HCT116 (cell line): Measurements from ENCODE around the gene NOL9. TPM values are rescaled to one million over a fixed set of nuclear protein-coding genes. Genes with fewer than 3 reads are reported as not detected.

Experiments used
- ATAC-seq: fragments of 200-7000 bp; cut with Tn5 transposase; 2 replicates; pipeline ENCODE4 v1.9.1; 2020; ENCODE audit warnings: mild to moderate bottlenecking, moderate library complexity
- BruUV-seq: library from RNA; stranded (reverse); fragments of 400-500 nt; replicated peaks from 2 replicates; lab custom pipeline; 2021; lab: Mats Ljungman, UMichigan
- CTCF ChIA-PET: fragments of 300-600 bp; sonication (Branson Sonifier 250); formaldehyde crosslinking; loops from one replicate; lab custom pipeline; 2021; ENCODE audit warnings: antibody characterized with exemption; lab: Charles Lee
- POLR2A ChIA-PET: fragments of 300-600, 350-600 bp; sonication (Branson Sonifier 250); formaldehyde crosslinking; loops from one replicate; lab custom pipeline; 2021; ENCODE audit warnings: antibody characterized with exemption; lab: Charles Lee
- RAD21 ChIA-PET, 2 experiments: fragments of 300-600 bp; sonication (Branson Sonifier 250); formaldehyde crosslinking; loops; one replicate each; lab custom pipeline; 2023; ENCODE audit warnings: low total read pairs in 2 of 2; ENCODE audit not compliant: uncharacterized antibody in 2 of 2, unreplicated experiment in 2 of 2, low non-redundant PET in 1 of 2; lab: Charles Lee
- DNase-seq: peaks from one replicate; pipeline ENCODE4 v3.0.0-alpha.2; 2010; ENCODE audit warnings: low read depth, low spot score
- H2AFZ ChIP-seq: fragments of 200-600 bp; shearing (Covaris generic), sonication (generic); 2 replicates; pipeline ENCODE4 v1.6.1; 2017; ENCODE audit warnings: low read depth, mixed run types, mixed read lengths, antibody characterized with exemption, low read length; ENCODE audit not compliant: poor library complexity, severe bottlenecking
- H3K27ac ChIP-seq: 2 replicates; pipeline ENCODE4 v1.5.1; 2012; ENCODE audit warnings: low read depth, low read length
- H3K27me3 ChIP-seq: fragments of 200-600 bp; sonication (generic); 2 replicates; pipeline ENCODE4 v1.6.1; 2016; ENCODE audit warnings: mixed run types, low read length, mixed read lengths; ENCODE audit not compliant: insufficient read depth
- H3K36me3 ChIP-seq, 2 experiments: fragments of 200-500 bp in 1 of 2; fragments of 200-600 bp in 1 of 2; sonication (Bioruptor generic) in 1 of 2; sonication (generic) in 1 of 2; 2 replicates each; pipeline versions ENCODE4 v1.5.1 to v1.6.1; 2014 to 2016; ENCODE audit warnings: low read length in 2 of 2, inconsistent platforms in 1 of 2, mixed read lengths in 1 of 2, mixed run types in 1 of 2; ENCODE audit not compliant: insufficient read depth in 2 of 2, control insufficient read depth in 1 of 2
- H3K4me1 ChIP-seq, 2 experiments: fragments of 200-600 bp in 1 of 2; sonication (generic) in 1 of 2; 2 replicates each; pipeline versions ENCODE4 v1.5.1 to v1.6.1; 2012 to 2017; ENCODE audit warnings: low read length in 2 of 2, inconsistent platforms in 1 of 2, mild to moderate bottlenecking in 1 of 2, mixed read lengths in 1 of 2, mixed run types in 1 of 2, moderate library complexity in 1 of 2; ENCODE audit not compliant: insufficient read depth in 2 of 2, control insufficient read depth in 1 of 2
- H3K4me2 ChIP-seq: fragments of 200-600 bp; sonication (generic); 2 replicates; pipeline ENCODE4 v1.6.1; 2017; ENCODE audit warnings: mixed run types, low read length, mixed read lengths
- H3K4me3 ChIP-seq, 2 experiments: fragments of 200-600 bp in 1 of 2; sonication (generic) in 1 of 2; replicated peaks in 1 of 2; 2 replicates each; pipeline ENCODE4 v1.5.1; 2011 to 2016; ENCODE audit warnings: low read length in 2 of 2, control low read depth in 1 of 2, low read depth in 1 of 2, mild to moderate bottlenecking in 1 of 2, mixed read lengths in 1 of 2, mixed run types in 1 of 2
- H3K79me2 ChIP-seq: fragments of 200-600 bp; sonication (generic); 2 replicates; pipeline ENCODE4 v1.6.1; 2017; ENCODE audit warnings: mild to moderate bottlenecking, mixed run types, low read length, moderate library complexity, mixed read lengths; ENCODE audit not compliant: insufficient read depth
- H3K9ac ChIP-seq: fragments of 200-600 bp; sonication (generic); 2 replicates; pipeline ENCODE4 v1.6.1; 2016; ENCODE audit warnings: low read length, mixed read lengths
- H3K9me2 ChIP-seq: fragments of 200-600 bp; sonication (generic), shearing (Covaris generic); 2 replicates; pipeline ENCODE4 v1.6.1; 2017; ENCODE audit warnings: mixed run types, mild to moderate bottlenecking, moderate library complexity; ENCODE audit not compliant: insufficient read depth
- H3K9me3 ChIP-seq, 2 experiments: fragments of 200-500 bp in 1 of 2; fragments of 200-600 bp in 1 of 2; sonication (Bioruptor generic) in 1 of 2; sonication (generic) in 1 of 2; 2 replicates each; pipeline ENCODE4 v1.6.1; 2014 to 2017; ENCODE audit warnings: low read length in 2 of 2, mixed read lengths in 2 of 2, inconsistent platforms in 1 of 2, low read depth in 1 of 2, mild to moderate bottlenecking in 1 of 2, mixed run types in 1 of 2, moderate library complexity in 1 of 2; ENCODE audit not compliant: control insufficient read depth in 1 of 2, insufficient read depth in 1 of 2
- H4K20me1 ChIP-seq: fragments of 200-600 bp; sonication (generic), shearing (Covaris generic); 2 replicates; pipeline ENCODE4 v1.6.1; 2017; ENCODE audit warnings: mixed run types, mild to moderate bottlenecking, moderate library complexity; ENCODE audit not compliant: insufficient read depth
- ATF3 ChIP-seq: IDR thresholded peaks from 2 replicates; pipeline ENCODE4 v1.6.1; 2012
- CBX3 ChIP-seq: IDR thresholded peaks from 2 replicates; pipeline ENCODE4 v1.6.1; 2012; ENCODE audit warnings: low read depth
- POLR2A ChIP-seq: IDR thresholded peaks from 2 replicates; pipeline ENCODE4 v1.7.0; 2011; ENCODE audit warnings: borderline replicate concordance; ENCODE audit not compliant: insufficient read depth, insufficient read length; ENCODE audit errors: extremely low read depth
- POLR2AphosphoS5 ChIP-seq: IDR thresholded peaks from 2 replicates; pipeline ENCODE4 v1.6.1; 2011; ENCODE audit warnings: mild to moderate bottlenecking, low read depth, low read length, moderate library complexity
- SP1 ChIP-seq: IDR thresholded peaks from 2 replicates; pipeline ENCODE4 v1.6.1; 2012; ENCODE audit warnings: low read depth
- TCF7L2 ChIP-seq: IDR thresholded peaks from 2 replicates; pipeline ENCODE4 v1.7.0; 2011; ENCODE audit warnings: borderline replicate concordance, inconsistent platforms; ENCODE audit not compliant: insufficient read depth, insufficient read length; ENCODE audit errors: extremely low read depth
- YY1 ChIP-seq: IDR thresholded peaks from 2 replicates; pipeline ENCODE4 v1.6.1; 2011; ENCODE audit warnings: low read length, low read depth, moderate library complexity, mild to moderate bottlenecking; ENCODE audit not compliant: insufficient replicate concordance; ENCODE audit errors: extremely low read depth
- ZFX ChIP-seq: fragments of 450-650 bp; IDR thresholded peaks from 2 replicates; pipeline ENCODE4 v1.6.1; 2017
- ZNF274 ChIP-seq: fragments of 200-500 bp; sonication (Bioruptor generic); IDR thresholded peaks from 2 replicates; pipeline ENCODE4 v1.6.1; 2014; ENCODE audit warnings: mild to moderate bottlenecking, low read depth, low read length, inconsistent platforms
- intact Hi-C: fragments of 100-400 bp; cut with micrococcal nuclease; formaldehyde crosslinking; loops from 2 replicates; pipeline ENCODE4 v1.10.0; 2022
- total RNA-seq: library from RNA; stranded (reverse); gene quantifications from one replicate; pipeline ENCODE4 v1.2.1, GENCODE V29; 2021; ENCODE audit not compliant: unreplicated experiment

NOL9 gene
- total RNA-seq, 1 experiment from 2014 or later, result 46.4 TPM

DNA sequence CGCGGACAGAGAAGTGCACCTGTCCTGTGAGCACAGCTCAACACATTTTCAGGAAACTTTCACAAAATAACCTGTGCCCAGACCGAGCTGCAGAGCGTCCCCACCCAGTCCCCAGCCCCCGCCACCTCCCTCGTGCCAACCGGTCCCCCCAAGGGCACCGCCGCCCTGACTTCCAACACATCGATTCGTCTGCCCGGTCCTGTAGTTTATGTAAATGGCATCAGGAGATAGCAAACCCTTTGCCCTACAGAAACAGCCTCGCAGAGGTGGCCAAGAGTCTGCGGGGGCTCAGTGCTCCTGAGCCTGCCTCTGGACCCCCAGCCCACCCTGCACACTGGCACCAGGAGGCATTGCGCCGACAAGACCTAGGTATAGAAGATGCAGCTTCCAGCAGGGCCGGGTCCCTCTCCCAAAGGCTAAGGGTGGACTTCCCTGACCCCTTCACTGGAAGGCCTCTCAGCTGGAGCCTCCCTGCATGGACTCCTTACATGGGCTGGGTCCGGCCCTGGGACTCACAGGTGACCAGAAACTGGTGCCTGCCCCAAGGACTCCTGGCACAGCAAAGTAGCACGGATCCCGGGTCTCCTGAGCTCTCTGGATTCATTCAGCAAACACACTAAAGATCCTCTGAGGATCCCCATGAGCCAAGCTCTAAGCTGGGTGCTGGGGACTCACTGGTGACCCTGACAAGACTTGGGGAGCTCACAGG lies 56.3 kb downstream of the NOL9 start:
- ChIA-PET POLR2A (no interaction called here), CTCF (interaction anchor here (1.3 to 1.5 kb wide), 2 partner anchors 8 to 12 kb away, joined by 4 to 5 read pairs; no protein-coding TSS in a partner anchor), RAD21 (no interaction called here)
- peaks cover 18 to 40% of the 10 kb centered on the region in 2 experiments for H3K4me1 ChIP-seq
- peak overlapping the region; percentile 60 for H3K9ac ChIP-seq
- H3K27me3 ChIP-seq, result no peaks in the 10 kb centered on the region
- no peak overlapping the region for H2AFZ ChIP-seq
- no peak for TF ChIP-seq TCF7L2
- no peak for TF ChIP-seq ZNF274
- no peak for TF ChIP-seq ZFX
- TF ChIP-seq CBX3, result no peak
- TF ChIP-seq YY1, result no peak
- no peak for TF ChIP-seq POLR2AphosphoS5
- no peak for TF ChIP-seq POLR2A
- no peak for TF ChIP-seq SP1
- no peak for TF ChIP-seq ATF3
- ATAC-seq, result no peak
- intact Hi-C loops, result no loop called here
- DNase-seq, result no peak
- H4K20me1 ChIP-seq, result no peaks in the 10 kb centered on the region
- no peaks in the 10 kb centered on the region for H3K9me2 ChIP-seq
- no peaks in the 10 kb centered on the region for H3K36me3 ChIP-seq
- H3K4me2 ChIP-seq, result peak overlapping the region; percentile 96
- no peaks in the 10 kb centered on the region for H3K9me3 ChIP-seq
- no peaks in the 10 kb centered on the region for H3K79me2 ChIP-seq
- peak overlapping the region; percentile 61 to 72 for H3K4me3 ChIP-seq
- peak overlapping the region; percentile 38; the same call in 1 of the 2 replicates for H3K27ac ChIP-seq
- BruUV-seq, result no TSS peak
